Measurements from ENCODE around the gene POR.

Gene POR

GRCh38 chr7:75916685-75917634 lies 2.0 kb downstream of the POR start:
- no peak for FAIRE-seq

DNA sequence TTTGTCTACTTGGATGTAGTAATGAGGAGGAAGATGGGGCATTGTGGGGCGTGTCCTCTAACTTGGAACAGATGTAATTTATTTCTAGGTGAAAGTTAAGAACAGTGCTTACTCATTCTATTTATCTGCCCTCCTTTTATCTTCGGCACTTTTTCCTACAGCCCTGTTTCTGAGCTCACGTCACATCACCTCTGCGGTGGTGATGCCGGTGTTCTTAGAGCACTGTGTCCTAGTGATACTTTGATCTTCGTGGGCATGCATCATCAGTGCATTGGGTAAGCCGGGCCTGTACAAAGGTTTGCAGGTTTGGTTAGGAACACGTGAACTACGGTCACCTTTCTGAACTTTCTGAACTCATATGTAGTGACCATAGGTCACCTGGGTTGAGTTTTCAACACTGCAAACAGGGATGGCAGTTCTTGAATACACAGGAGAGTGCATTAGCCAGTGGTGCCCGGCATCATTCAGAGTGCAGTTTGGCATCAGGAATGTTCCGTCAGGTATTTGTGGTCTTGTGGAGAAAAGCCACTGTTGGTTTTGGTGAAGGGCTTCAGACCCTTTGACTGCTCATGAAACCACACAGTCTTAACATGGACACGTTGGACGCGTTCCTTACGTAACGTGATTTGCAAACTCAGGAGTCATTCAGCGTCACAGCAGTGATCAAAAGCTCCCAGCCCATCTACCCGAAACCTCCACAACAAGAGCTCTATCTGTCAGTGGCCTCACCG lies 5.6 kb downstream of the POR start:
- no peak for FAIRE-seq

DNA sequence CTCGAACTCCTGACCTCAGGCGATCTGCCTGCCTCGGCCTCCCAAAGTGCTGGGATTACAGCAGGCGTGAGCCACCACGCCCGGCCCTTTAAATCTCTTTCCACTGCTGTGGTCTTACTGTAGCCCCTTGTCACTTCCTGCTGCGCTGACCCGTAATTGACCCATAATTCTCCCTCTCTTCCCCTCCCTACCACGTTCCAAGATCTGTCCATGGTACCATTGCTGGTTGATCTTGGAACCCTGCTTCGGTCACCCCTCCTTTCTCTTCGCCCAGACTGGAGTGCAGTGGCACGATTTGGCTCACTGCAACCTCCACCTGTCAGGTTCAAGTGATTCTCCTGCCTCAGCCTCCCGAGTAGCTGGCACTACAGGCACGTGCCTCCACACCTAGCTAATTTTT lies 6.5 kb downstream of the POR start:
- no peak for FAIRE-seq

DNA sequence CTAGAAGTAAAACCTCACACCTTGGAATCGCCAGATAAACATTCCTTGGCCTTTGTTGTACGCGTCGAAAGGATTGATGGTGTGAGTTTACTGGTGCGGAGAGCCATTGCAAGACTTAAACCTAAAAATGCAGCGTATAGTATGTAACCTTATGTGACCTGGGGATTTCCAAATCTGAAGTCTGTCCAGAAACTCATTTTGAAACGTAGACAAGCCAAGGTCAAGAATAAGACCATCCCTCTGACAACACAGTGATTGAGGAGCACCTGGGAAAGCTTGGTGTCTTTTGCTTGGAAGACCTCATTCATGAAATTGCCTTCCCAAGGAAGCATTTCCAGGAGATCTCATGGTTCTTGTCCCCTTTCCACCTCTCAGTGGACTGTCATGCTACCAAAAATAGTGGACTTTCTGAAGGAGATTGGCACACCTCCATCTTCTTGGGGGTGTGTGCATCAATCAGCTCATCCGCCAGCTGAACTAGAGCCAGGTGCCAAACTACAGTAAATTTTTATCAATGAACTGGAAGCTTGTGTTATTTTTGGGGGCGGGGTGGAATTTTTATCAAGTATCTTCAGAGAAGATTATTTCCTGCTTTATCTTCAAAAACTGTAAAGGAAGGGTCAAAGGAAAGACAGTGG lies 8.1 kb downstream of the POR start:
- FAIRE-seq: no peak

DNA sequence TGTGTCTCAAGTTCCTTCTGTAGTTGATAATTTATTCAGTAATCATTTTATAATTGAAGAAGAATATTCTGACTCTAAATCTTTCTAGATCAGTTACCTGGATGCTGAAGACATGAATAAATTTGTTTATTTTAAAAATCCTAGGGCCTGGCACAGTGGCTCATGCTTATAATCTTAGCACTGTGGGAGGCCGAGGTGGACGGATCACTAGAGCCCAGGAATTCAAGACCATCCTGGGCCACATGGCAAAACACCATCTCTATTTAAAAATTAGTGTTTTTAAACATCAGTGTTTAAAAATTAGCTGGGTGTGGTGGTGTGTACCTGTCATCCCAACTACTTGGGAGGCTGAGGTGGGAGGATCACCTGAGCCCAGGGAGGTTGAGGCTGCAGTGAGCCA lies 9.3 kb downstream of the POR start:
- FAIRE-seq: no peak

DNA sequence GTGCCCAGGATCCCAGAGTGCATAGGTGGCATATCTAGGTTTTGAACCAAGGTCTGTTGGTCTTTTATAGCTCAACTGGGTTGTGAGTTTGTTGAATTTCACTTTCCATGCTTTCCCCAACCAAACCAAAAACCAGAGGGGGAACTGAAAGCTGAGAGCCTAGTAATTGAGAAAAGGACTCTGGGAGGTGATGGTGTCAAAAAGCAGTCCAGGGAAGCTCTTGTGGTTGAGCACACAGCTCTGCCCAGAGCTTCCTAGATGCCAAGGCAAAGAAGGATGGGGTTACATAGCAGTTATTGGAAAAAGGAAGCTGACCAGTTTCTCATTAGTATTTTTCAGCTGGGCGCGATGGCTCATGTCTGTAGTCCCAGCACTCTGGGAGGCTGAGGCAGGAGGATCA lies 9.9 kb downstream of the POR start:
- no peak for FAIRE-seq

GRCh38 chr7:75925717-75926435 lies 10.9 kb downstream of the POR start:
- no peak for FAIRE-seq

- FAIRE-seq: no peak
These were observed 13.6 kb downstream of the POR start for GRCh38 chr7:75928568-75928914.

GRCh38 chr7:75931680-75932079 lies 16.7 kb downstream of the POR start:
- FAIRE-seq: no peak

DNA sequence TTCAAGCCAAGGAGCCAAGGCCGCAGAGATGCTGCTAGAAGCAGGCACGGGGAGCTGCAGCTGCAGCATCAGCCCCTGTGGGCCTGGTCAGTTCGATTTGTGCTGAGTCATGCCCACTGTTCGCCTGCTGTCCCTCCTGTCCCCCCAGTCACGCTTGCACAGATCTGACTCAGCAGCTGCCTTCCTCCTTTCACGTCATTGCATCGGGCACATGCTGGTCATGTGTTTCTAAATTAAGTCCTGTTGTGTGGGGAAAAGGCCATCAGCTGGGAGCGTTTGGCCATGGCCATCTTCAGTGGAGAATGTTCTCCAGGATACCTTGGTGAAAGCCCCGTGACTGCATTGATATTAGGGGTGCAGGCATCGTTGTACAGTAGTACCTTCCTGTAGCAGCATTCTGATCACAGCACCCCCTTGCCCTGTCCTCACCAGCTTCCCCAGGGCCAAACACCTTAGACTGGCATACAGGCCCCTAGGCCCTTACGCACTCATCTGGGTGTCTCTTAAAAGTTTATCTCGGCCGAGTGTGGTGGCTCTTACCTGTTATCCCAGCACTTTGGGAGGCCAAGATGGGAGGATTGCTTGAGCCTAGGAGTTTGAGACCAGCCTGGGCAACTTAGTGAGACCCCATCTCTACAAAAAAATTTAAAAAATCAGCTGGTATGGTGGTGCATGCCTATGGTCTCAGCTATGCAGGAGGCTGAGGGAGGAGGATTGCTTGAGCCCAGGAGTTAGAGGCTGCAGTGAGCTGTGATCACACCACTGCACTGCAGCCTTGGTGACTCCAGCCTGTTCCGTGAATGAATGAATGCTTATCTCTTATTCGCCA lies 23.2 kb downstream of the POR start:
- FAIRE-seq: no peak

GRCh38 chr7:75938921-75939320 lies 24.0 kb downstream of the POR start:
- no peak for FAIRE-seq

DNA sequence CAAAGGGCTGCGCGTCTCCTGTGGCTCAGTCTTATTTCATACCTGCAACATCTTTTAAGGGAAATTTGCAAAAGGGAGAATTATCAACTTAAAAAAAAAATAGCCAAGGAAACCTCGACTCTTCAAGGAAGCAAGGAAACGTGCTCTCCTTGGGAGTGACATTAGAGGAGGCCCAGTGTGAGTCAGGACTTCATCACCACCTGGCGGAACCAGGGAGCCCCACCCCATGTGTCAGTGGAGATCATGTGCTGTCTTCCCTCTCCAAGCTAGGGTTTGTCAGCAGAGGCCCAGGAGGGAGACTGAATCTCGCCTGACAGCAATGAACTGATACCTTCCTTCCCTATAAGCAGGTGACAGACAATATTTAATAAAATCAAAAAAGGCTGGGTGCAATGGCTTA lies 28.9 kb downstream of the POR start:
- no peak for FAIRE-seq

DNA sequence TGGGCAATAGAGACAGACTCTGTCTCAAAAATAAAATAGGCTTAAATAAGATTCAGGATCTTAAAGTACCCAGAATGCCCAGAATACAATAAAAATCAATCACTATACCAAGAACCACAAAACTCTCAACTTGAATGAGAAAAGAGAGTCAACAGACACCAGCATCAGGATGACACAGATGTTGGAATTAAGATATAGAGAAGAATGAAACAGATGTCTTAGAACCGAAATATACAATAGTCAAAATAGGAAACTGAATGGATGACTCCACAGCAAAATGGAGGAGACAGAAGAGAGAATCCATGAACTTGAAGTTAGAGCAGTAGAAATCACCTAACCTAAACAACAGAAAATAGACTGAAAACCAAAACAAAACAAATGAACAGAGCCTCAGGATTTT lies 29.6 kb downstream of the POR start:
- no peak for FAIRE-seq

- no peak for FAIRE-seq
These were observed 30.6 kb downstream of the POR start for GRCh38 chr7:75945297-75946168.

- no peak for FAIRE-seq
These were observed 31.4 kb downstream of the POR start for GRCh38 chr7:75946207-75946855.

DNA sequence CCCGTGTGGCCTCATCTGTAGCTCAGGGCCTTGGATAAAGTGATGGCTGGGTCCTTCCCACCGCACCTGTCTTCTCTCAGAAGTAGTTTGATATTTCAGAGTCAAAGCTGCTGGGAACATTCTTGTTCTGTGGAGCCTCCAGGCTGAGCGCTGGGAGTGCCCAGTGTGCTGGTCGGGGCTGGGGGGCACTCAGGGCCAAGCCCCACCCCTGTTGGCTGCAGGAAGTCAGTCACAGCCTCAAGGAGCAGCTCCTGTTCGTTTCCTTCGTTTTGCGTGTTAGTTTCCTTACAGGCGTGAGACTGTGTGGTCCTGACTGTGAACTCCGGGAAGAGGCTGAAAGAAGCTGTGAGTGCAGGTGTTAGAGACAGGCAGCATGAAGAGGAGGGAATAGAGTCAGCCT lies 33.2 kb downstream of the POR start:
- FAIRE-seq: no peak

GRCh38 chr7:75950111-75950681 lies 35.2 kb downstream of the POR start:
- no peak for FAIRE-seq

DNA sequence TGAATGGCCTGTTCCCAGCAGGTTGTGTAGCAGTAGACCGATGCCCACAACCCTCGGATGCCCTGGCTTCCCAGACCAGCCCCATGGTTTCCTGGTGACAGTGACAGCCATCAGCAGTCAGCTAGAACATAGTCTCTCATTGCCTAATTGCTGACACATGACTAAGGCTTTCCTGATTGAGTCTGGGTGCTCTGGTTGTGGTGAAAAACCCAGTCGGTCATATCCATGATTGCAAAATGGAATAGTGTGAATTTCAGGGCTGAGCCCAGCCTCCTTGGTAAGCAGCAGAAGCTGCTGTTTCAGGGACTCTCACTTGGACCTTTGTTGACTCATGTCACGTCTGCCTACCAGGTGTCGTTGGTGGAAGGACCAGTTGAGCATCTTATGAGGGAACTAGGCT lies 36.6 kb downstream of the POR start:
- FAIRE-seq: no peak

DNA sequence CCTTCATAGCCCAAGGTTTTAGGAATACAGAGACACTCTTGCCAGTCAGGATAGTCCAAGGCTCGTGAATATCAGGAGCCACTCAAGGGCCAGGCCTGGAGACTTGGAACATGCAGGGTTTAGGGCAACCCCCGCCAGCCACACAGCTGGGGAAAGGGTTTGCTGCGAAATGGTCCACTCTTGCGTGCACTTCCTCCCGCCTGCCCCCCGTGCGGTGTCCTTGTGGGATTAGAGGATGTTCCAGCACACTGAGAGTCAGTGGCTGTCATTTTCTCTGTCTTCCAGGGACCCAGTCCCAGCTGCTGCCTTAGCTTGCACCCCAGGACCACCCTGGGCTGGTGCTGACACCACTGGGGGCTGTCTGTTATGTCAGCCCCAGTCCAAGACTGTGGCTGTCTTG lies 38.5 kb downstream of the POR start:
- no peak for FAIRE-seq

- FAIRE-seq: no peak
These were observed 39.0 kb downstream of the POR start for GRCh38 chr7:75953931-75954330.
